DOHH2 (cell line): Measurements from ENCODE around the gene HSPA9.

Experiments
- EZH2phosphoT487 ChIP-seq: fragments of 200-600 bp; sonication (generic); IDR thresholded peaks from 2 replicates; pipeline ENCODE4 v1.6.1; 2017; ENCODE audit warnings: borderline replicate concordance, mild to moderate bottlenecking, antibody characterized with exemption, low read length, moderate library complexity, mixed read lengths
- TF ChIP-seq, protein P1 (sequence below): fragments of 200-600 bp; sonication (generic); IDR thresholded peaks from one replicate; pipeline ENCODE4 v1.5.1; 2014; ENCODE audit warnings: antibody characterized with exemption, mild to moderate bottlenecking, low read depth, low read length; ENCODE audit not compliant: poor library complexity, severe bottlenecking

DNA sequence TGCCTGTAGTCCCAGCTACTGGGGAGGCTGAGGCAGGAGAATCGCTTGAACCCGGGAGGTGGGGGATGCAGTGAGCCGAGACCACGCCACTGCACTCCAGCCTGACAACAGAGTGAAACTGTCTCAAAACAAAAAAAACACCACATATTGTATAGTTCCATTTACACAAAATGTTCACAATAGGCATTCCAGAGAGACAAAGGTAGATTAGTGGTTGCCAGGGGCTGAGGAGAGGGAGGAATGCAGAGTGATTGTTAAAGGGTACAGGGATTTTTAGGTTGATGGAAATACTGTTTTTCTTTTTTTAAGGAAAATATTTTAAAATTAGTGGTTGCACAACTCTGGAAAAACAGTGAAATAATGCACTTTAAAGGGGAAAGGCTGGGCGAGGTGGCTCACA lies 51.8 kb downstream of the HSPA9 start:
- TF ChIP-seq, protein P1, sequence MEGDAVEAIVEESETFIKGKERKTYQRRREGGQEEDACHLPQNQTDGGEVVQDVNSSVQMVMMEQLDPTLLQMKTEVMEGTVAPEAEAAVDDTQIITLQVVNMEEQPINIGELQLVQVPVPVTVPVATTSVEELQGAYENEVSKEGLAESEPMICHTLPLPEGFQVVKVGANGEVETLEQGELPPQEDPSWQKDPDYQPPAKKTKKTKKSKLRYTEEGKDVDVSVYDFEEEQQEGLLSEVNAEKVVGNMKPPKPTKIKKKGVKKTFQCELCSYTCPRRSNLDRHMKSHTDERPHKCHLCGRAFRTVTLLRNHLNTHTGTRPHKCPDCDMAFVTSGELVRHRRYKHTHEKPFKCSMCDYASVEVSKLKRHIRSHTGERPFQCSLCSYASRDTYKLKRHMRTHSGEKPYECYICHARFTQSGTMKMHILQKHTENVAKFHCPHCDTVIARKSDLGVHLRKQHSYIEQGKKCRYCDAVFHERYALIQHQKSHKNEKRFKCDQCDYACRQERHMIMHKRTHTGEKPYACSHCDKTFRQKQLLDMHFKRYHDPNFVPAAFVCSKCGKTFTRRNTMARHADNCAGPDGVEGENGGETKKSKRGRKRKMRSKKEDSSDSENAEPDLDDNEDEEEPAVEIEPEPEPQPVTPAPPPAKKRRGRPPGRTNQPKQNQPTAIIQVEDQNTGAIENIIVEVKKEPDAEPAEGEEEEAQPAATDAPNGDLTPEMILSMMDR, result no peak
- no peak for TF ChIP-seq EZH2phosphoT487
